Suprapubic skin (tissue), 4 donors: Measurements from ENCODE around the gene DNAJC4. TPM values are rescaled to one million over a fixed set of nuclear protein-coding genes. Genes with fewer than 3 reads are reported as not detected.
"Not testable (repeated sequence)": the region's sequence is repeated elsewhere in the genome, so short reads cannot be mapped to it uniquely, and the experiment has no call there.

ENCODE experiments used
- DNase-seq, 2 donors: peaks; one replicate each; pipeline ENCODE4 v3.0.0-alpha.2; 2019; ENCODE audit warnings: low spot score in 2 of 2
- H3K27ac ChIP-seq: fragments of 200-600 bp; sonication (generic); one replicate; pipeline ENCODE4 v1.5.1; 2019
- H3K27me3 ChIP-seq: fragments of 200-600 bp; sonication (generic); one replicate; pipeline ENCODE4 v1.5.1; 2019
- H3K36me3 ChIP-seq: fragments of 200-600 bp; sonication (generic); one replicate; pipeline ENCODE4 v1.5.1; 2019
- H3K4me1 ChIP-seq: fragments of 200-600 bp; sonication (generic); one replicate; pipeline ENCODE4 v1.5.1; 2019
- H3K4me3 ChIP-seq: fragments of 200-600 bp; sonication (generic); one replicate; pipeline ENCODE4 v1.5.1; 2019; ENCODE audit warnings: mild to moderate bottlenecking
- H3K9me3 ChIP-seq: fragments of 200-600 bp; sonication (generic); one replicate; pipeline ENCODE4 v1.5.1; 2019
- EP300 ChIP-seq: sonication (generic); formaldehyde crosslinking; IDR thresholded peaks from one replicate; pipeline ENCODE4 v1.6.1; 2017; ENCODE audit warnings: antibody characterized with exemption
- POLR2A ChIP-seq, 2 donors: fragments of 450-650 bp; IDR thresholded peaks; one replicate each; pipeline ENCODE4 v1.6.1; 2017; ENCODE audit warnings: antibody characterized with exemption in 2 of 2, mild to moderate bottlenecking in 2 of 2, moderate library complexity in 2 of 2
- POLR2AphosphoS5 ChIP-seq, 3 donors: sonication (generic); formaldehyde crosslinking; IDR thresholded peaks; one replicate each; pipeline ENCODE4 v1.6.1; 2017; ENCODE audit warnings: antibody characterized with exemption in 3 of 3
- WGBS: methylation state at CpG from one replicate; pipeline ENCODE4 v1.1.5; 2018; 5-methylcytosine and 5-hydroxymethylcytosine counted together
- total RNA-seq, 4 donors: library from RNA; depleted of rRNA; stranded (reverse); fragments of >200 nt; gene quantifications; one replicate each; pipeline ENCODE4 v1.1.0, GENCODE V29; 2016
- TF ChIP-seq, protein P1 (sequence below), 2 donors: fragments of 200-600 bp in 1 of 2; fragments of 450-650 bp in 1 of 2; sonication (generic) in 1 of 2; IDR thresholded peaks; one replicate each; pipeline ENCODE4 v1.5.1; 2016 to 2019; ENCODE audit warnings: antibody characterized with exemption in 2 of 2, mild to moderate bottlenecking in 1 of 2, moderate library complexity in 1 of 2

The DNAJC4 gene
- total RNA-seq, 4 donors from 2014 or later, result 26.9 to 55.1 (median 37.3) TPM

DNA sequence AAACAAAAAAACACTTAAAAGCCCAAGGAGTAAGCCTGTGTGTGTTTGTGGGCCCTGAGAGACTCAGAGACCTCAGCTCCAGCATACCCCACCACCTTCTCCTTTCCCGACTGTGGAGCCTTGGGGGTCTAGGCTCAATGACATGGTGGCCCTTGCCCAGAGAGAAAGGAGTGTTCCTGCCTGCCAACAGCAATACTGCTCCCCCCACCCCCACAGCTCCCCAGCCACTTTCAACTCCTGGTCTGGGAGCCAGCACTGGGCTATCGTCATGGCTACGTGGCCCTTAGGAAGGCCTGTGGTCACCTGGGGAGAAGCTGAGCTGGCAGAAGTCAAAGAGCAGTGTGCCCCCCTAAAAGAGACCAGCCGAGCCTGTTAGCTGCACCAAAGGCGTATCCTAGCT is 13.8 kb downstream of the DNAJC4 start:
- 59% methylated on average over 5 of the region's 5 CpGs for WGBS
- H3K9me3 ChIP-seq, result no peaks in the 10 kb centered on the region
- H3K4me1 ChIP-seq, result peaks cover 67% of the 10 kb centered on the region
- no peak for DNase-seq
- H3K27me3 ChIP-seq, result no peaks in the 10 kb centered on the region
- no peak overlapping the region for H3K4me3 ChIP-seq
- TF ChIP-seq EP300, result no peak
- no peak for TF ChIP-seq POLR2A (IDR thresholded peaks at IDR 0.05)
- TF ChIP-seq, protein P1, sequence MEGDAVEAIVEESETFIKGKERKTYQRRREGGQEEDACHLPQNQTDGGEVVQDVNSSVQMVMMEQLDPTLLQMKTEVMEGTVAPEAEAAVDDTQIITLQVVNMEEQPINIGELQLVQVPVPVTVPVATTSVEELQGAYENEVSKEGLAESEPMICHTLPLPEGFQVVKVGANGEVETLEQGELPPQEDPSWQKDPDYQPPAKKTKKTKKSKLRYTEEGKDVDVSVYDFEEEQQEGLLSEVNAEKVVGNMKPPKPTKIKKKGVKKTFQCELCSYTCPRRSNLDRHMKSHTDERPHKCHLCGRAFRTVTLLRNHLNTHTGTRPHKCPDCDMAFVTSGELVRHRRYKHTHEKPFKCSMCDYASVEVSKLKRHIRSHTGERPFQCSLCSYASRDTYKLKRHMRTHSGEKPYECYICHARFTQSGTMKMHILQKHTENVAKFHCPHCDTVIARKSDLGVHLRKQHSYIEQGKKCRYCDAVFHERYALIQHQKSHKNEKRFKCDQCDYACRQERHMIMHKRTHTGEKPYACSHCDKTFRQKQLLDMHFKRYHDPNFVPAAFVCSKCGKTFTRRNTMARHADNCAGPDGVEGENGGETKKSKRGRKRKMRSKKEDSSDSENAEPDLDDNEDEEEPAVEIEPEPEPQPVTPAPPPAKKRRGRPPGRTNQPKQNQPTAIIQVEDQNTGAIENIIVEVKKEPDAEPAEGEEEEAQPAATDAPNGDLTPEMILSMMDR (IDR thresholded peaks at IDR 0.05), result no peak
- TF ChIP-seq POLR2AphosphoS5 (IDR thresholded peaks at IDR 0.05), result no peak
- H3K27ac ChIP-seq, result no peak overlapping the region
- H3K36me3 ChIP-seq, result peaks cover 14% of the 10 kb centered on the region

DNA sequence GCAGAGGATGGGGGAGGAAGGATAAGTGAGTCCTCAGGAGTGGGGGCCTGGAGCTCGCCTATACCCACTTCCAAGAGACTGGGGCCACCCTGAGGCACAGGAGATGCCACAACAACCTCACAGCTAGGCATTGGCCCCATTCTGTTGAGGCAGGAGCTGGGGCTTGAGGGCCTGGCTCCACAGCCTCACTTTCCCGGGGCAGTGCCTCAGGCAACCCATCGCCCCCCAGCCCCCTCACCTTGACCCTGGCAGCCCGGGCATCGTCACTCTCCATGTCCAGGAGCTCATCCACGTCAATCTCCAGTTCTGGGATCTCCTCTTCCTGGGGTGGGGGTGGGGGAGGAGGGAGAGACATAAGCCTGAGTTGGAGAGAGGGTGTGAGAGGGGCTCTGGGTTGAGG is 14.6 kb downstream of the DNAJC4 start:
- peak overlapping the region; percentile 91 for H3K27ac ChIP-seq
- H3K4me3 ChIP-seq, result peak overlapping the region; percentile 75
- no peaks in the 10 kb centered on the region for H3K9me3 ChIP-seq
- DNase-seq, result no peak
- TF ChIP-seq POLR2A (IDR thresholded peaks at IDR 0.05) (no peak), POLR2AphosphoS5 (IDR thresholded peaks at IDR 0.05) (no peak), EP300 (no peak)
- TF ChIP-seq, protein P1 (IDR thresholded peaks at IDR 0.05), result no peak
- no peaks in the 10 kb centered on the region for H3K27me3 ChIP-seq
- 40% methylated on average over 2 of the region's 6 CpGs for WGBS
- peaks cover 59% of the 10 kb centered on the region for H3K4me1 ChIP-seq
- peaks cover 12% of the 10 kb centered on the region for H3K36me3 ChIP-seq

DNA sequence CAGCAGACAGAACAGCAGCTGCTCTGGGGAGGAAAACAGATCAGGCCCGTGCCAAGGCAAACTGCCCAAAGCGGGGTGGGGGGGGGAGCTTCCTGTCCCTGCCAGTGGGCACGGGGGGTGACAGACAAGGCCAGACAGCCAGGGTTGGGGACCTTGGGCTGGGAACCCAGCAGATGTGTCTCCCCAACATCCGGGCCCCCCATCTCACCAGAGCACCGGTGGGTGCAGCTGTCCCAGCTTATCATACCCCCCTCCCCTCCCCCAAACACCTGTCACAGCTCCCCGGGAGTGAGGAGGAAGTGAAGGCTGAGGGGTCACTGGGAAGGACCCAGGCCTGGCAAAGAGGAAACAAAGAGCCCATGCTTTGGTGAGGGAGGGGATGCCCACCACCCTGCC is 15.1 kb downstream of the DNAJC4 start:
- H3K4me1 ChIP-seq, result peaks cover 56% of the 10 kb centered on the region
- DNase-seq, result no peak
- H3K27ac ChIP-seq, result peak overlapping the region; percentile 91

DNA sequence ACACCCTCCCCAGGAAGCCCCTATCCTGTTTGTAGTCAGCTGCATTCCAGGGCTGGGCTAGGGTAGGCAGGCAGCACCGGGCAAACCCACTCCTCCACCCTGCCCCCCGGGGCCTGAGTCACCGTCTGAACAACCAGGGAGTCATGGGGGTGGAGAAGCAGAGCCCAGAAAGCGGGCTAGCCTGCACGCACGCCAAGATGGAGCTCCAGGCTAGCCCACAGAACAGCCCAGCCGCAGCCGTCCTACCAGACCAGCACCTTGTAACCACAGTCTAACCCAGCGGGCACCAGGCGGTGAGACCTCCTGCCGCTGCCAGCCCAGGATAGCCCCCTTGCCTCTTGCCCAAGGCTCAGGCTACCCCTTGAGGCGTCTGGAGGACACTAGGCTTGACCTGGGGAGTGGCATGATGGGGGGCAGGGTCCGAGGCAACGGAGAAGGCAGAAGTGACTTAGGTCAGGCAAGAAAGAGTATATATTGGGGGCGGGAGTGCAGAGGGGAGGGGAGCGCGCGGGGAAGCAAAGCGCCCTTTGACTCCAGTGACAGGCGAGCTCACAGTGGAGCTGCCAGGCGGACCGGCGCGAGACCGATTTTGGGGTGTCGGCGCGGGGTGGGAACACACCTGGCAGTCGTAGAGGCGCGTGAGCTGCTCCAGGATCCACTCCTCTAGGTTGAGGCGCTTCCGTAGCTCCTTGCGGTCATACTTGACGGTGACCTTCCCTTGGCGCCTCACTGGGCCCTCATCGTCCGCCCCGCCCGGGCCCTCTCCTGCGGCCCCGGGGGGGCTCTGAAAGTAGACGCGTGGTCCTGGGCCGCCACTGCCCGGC is 15.7 kb downstream of the DNAJC4 start:
- Histone ChIP-seq H3K27ac (peak overlapping the region; percentile 91), H3K9me3 (no peaks in the 10 kb centered on the region), H3K4me1 (peaks cover 59% of the 10 kb centered on the region), H3K4me3 (peak overlapping the region; percentile 75), H3K27me3 (no peaks in the 10 kb centered on the region), H3K36me3 (peaks cover 12% of the 10 kb centered on the region)
- peak in 1 of 2 donors; percentile 94 for DNase-seq
- 1% methylated on average over 21 of the region's 46 CpGs for WGBS
- TF ChIP-seq POLR2A (IDR thresholded peaks at IDR 0.05) (no peak), POLR2AphosphoS5 (IDR thresholded peaks at IDR 0.05) (peak in 1 of 3 donors; percentile 56)

More for the DNA sequence above, 15.1 kb downstream of the DNAJC4 start:
- Histone ChIP-seq H3K27me3 (no peaks in the 10 kb centered on the region), H3K9me3 (no peaks in the 10 kb centered on the region), H3K4me3 (peak overlapping the region; percentile 75), H3K36me3 (peaks cover 12% of the 10 kb centered on the region)
- TF ChIP-seq EP300 (no peak), POLR2AphosphoS5 (IDR thresholded peaks at IDR 0.05) (no peak), POLR2A (IDR thresholded peaks at IDR 0.05) (no peak)
- TF ChIP-seq, protein P1 (IDR thresholded peaks at IDR 0.05), result no peak
- WGBS, result 7% methylated on average over 2 of the region's 6 CpGs

DNA sequence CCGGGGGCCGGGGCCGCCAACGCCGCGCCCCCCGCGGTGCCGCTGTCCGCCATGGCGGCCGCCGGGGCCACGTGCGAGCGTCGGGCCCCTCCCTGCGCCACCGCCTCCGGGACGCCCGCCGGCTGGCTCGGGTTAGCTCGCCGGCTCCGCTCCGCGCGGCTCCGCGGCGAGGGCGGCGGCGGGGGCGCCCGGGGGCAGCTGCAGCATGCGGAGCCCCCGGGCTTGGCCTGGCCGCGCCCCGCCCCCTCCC is 16.2 kb downstream of the DNAJC4 start:
- Histone ChIP-seq H3K36me3 (peaks cover 12% of the 10 kb centered on the region), H3K27ac (peak overlapping the region; percentile 91), H3K4me3 (peak overlapping the region; percentile 75), H3K4me1 (peaks cover 61% of the 10 kb centered on the region)
- not testable (repeated sequence) for H3K27me3 ChIP-seq, H3K9me3 ChIP-seq, DNase-seq
- WGBS, result no CpG with 5 or more reads among the region's 43 CpGs

DNA sequence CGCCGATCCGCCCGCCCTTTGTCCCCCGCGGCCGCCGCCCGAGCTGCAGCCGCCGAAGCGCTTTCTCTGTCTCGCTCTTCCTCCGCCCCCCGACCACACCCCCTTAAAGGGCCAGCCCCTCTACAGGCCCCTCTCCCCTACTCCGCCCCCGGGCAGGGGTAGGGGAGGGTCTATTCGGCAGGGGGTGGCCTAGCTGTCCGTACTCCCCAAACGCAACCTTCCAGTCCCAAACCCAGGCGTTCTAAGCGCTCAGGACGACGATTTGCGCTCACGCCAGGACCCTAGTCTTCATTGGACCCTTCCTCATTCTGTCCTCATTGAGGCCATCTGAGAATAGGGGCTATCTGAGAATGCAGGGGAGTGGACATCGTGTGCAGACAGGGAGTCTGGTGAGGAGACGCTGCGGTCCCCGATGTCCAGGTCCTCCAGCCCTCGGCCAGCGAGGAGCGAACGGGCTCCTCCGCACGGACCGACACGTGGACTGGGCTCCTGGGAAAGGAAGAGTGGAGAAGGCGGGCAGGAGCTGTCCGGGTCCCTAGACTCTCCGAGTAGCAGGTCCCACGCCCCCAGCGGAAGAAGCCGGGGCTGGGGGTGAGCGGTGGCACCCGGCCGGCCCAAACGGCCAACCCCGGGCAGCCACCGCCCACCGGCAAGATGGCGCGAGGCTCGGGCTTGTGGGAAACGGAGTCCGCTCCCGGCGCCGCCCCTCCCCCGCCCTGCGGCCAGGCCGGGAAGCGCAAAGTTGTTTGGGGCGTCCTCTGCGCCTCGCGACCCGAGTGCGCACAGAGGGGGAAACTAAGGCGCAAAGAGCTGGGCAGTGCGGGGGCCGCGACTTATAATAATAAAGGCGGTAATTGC is 16.8 kb downstream of the DNAJC4 start, which contains the start of gene PPP1R14B:
Gene PPP1R14B (minus strand): TSS at position 73 of the 858 bp plus-strand sequence. CDS start 270 bp downstream, outside the sequence.
- TF ChIP-seq POLR2A (IDR thresholded peaks at IDR 0.05) (no peak), POLR2AphosphoS5 (IDR thresholded peaks at IDR 0.05) (no peak), EP300 (no peak)
- TF ChIP-seq, protein P1 (IDR thresholded peaks at IDR 0.05), result no peak
- Histone ChIP-seq H3K36me3 (peaks cover 12% of the 10 kb centered on the region), H3K4me3 (peak within 1 kb of the TSS; percentile 75), H3K27me3 (no peaks in the 10 kb centered on the region), H3K9me3 (no peaks in the 10 kb centered on the region), H3K4me1 (peaks cover 61% of the 10 kb centered on the region), H3K27ac (peak within 1 kb of the TSS; percentile 91)
- peak; percentile 92 for DNase-seq
- WGBS, result 2% methylated on average over 12 of the region's 74 CpGs
